Adipose tissue (tissue), 3 donors: Measurements from ENCODE around the gene TCP1. TPM values are rescaled to one million over a fixed set of nuclear protein-coding genes. Genes with fewer than 3 reads are reported as not detected.
A peak's percentile ranks its signal among the peaks of the same experiment; 100 is the strongest.
"Not testable (repeated sequence)": the region's sequence is repeated elsewhere in the genome, so short reads cannot be mapped to it uniquely, and the experiment has no call there.

ENCODE experiments used
- H3K27ac ChIP-seq: one replicate; pipeline ENCODE4 v1.5.1; 2013; ENCODE audit warnings: low read depth, low read length
- WGBS, 3 donors: extraction: QIAGEN DNeasy Blood & Tissue Kit; methylation state at CpG; one replicate each; pipeline ENCODE4 v1.1.7; 2013; 5-methylcytosine and 5-hydroxymethylcytosine counted together
- polyA plus RNA-seq, 3 donors: library from polyadenylated mRNA; stranded (reverse); fragments of 200-250 nt; gene quantifications; one replicate each; pipeline ENCODE4 v1.2.3, GENCODE V29; 2013
- donor health status: healthy with polysubstance abuse.
- donor health status: Bipolar disorder and iron deficiency.
- donor health status: healthy.

Gene TCP1
- 100 to 1,000 TPM in 2 of 3 donors, 10 to 100 TPM in 1; 70.0 to 141 (median 108) TPM for polyA plus RNA-seq

GRCh38 chr6:159789377-159790148 is at the start of gene TCP1:
TCP1 (minus strand) TSS chr6:159789602; CDS start chr6:159789468, 134 bp downstream.
- peak within 1 kb of the TSS; percentile 53 for H3K27ac ChIP-seq
- WGBS, 3 donors, result 0 to 1% (median 0%) methylated on average over 63 to 64 of the region's 64 CpGs

- H3K27ac ChIP-seq, result no peak overlapping the region
- WGBS, 3 donors, result 69 to 90% (median 86%) methylated on average over 7 of the region's 7 CpGs
Measured at GRCh38 chr6:159838020-159838744, 48.8 kb upstream of the TCP1 start.

GRCh38 chr6:159837511-159837910 is 48.1 kb upstream of the TCP1 start:
- 79 to 84% (median 80%) methylated on average over 8 of the region's 8 CpGs for WGBS, 3 donors
- no peak overlapping the region for H3K27ac ChIP-seq

- H3K27ac ChIP-seq, result no peak overlapping the region
- 69 to 86% (median 70%) methylated on average over 29 of the region's 29 CpGs for WGBS, 3 donors
Measured at GRCh38 chr6:159836718-159837490, 47.5 kb upstream of the TCP1 start.

- H3K27ac ChIP-seq, result no peak overlapping the region
- 80 to 91% (median 89%) methylated on average over 5 of the region's 5 CpGs for WGBS, 3 donors
Measured at GRCh38 chr6:159833997-159834603, 44.7 kb upstream of the TCP1 start.

- WGBS, 3 donors, result 64 to 94% (median 66%) methylated on average over 2 of the region's 2 CpGs
- H3K27ac ChIP-seq, result no peak overlapping the region
Measured at GRCh38 chr6:159833556-159833955, 44.2 kb upstream of the TCP1 start.

GRCh38 chr6:159832946-159833345 is 43.5 kb upstream of the TCP1 start:
- 47 to 73% (median 58%) methylated on average over 4 of the region's 4 CpGs for WGBS, 3 donors
- no peak overlapping the region for H3K27ac ChIP-seq

GRCh38 chr6:159831373-159831679 is 41.9 kb upstream of the TCP1 start:
- 16 to 84% (median 80%) methylated on average over 4 of the region's 4 CpGs for WGBS, 3 donors
- no peak overlapping the region for H3K27ac ChIP-seq

- 62 to 78% (median 72%) methylated on average over 11 of the region's 11 CpGs for WGBS, 3 donors
Measured at GRCh38 chr6:159830501-159831372, 41.3 kb upstream of the TCP1 start.

GRCh38 chr6:159829526-159829925 is 40.1 kb upstream of the TCP1 start:
- 45 to 89% (median 47%) methylated on average over 4 of the region's 4 CpGs for WGBS, 3 donors
- H3K27ac ChIP-seq, result no peak overlapping the region

More at GRCh38 chr6:159830501-159831372, 41.3 kb upstream of the TCP1 start:
- no peak overlapping the region for H3K27ac ChIP-seq

GRCh38 chr6:159828074-159828473 is 38.7 kb upstream of the TCP1 start:
- no peak overlapping the region for H3K27ac ChIP-seq
- 46 to 56% (median 50%) methylated on average over 7 of the region's 7 CpGs for WGBS, 3 donors

- H3K27ac ChIP-seq, result no peak overlapping the region
- WGBS, 3 donors, result 89 to 94% (median 92%) methylated on average over 16 of the region's 16 CpGs
Measured at GRCh38 chr6:159826968-159827647, 37.7 kb upstream of the TCP1 start.

- 93 to 96% (median 95%) methylated on average over 13 of the region's 13 CpGs for WGBS, 3 donors
- no peak overlapping the region for H3K27ac ChIP-seq
Measured at GRCh38 chr6:159826004-159826403, 36.6 kb upstream of the TCP1 start.

- H3K27ac ChIP-seq, result not testable (repeated sequence)
- WGBS, 3 donors, result 95 to 97% (median 97%) methylated on average over 9 of the region's 9 CpGs
Measured at GRCh38 chr6:159824690-159825089, 35.3 kb upstream of the TCP1 start.

GRCh38 chr6:159823953-159824352 is 34.6 kb upstream of the TCP1 start:
- no peak overlapping the region for H3K27ac ChIP-seq
- 91 to 100% (median 96%) methylated on average over 3 of the region's 3 CpGs for WGBS, 3 donors

- H3K27ac ChIP-seq, result no peak overlapping the region
- WGBS, 3 donors, result 90 to 94% (median 94%) methylated on average over 10 of the region's 10 CpGs
Measured at GRCh38 chr6:159821726-159822125, 32.3 kb upstream of the TCP1 start.

- H3K27ac ChIP-seq, result no peak overlapping the region
- WGBS, 3 donors, result 48 to 71% (median 70%) methylated on average over 11 of the region's 11 CpGs
Measured at GRCh38 chr6:159821122-159821521, 31.7 kb upstream of the TCP1 start.
